Measurements from ENCODE around the gene SLC46A1.
"Not testable (repeated sequence)": the region's sequence is repeated elsewhere in the genome, so short reads cannot be mapped to it uniquely, and the experiment has no call there.

Gene SLC46A1

GRCh38 chr17:28433721-28434120 is 27.7 kb upstream of the SLC46A1 start:
- Histone ChIP-seq H3K4me1 (ENCODE audit: control insufficient read depth in 1 of 2, insufficient read depth in 1 of 2, low read depth in 1 of 2, low read length in 1 of 2) (no peaks in the 10 kb centered on the region), H3K27me3 (peaks cover 13% of the 10 kb centered on the region), H3K9me3 (no peaks in the 10 kb centered on the region), H3K27ac (no peak overlapping the region), H3K36me3 (no peaks in the 10 kb centered on the region), H3K4me3 (ENCODE audit: low read depth in 1 of 2, low read length in 1 of 2) (no peak overlapping the region)
- no peak for TF ChIP-seq CTCF (IDR thresholded peaks at IDR 0.05)

- not testable (repeated sequence) for H3K36me3 ChIP-seq; H3K4me1 ChIP-seq (ENCODE audit: control insufficient read depth in 1 of 2, insufficient read depth in 1 of 2, low read depth in 1 of 2, low read length in 1 of 2); H3K27ac ChIP-seq; H3K4me3 ChIP-seq (ENCODE audit: low read depth in 1 of 2, low read length in 1 of 2); H3K9me3 ChIP-seq
- H3K27me3 ChIP-seq: peaks cover 13% of the 10 kb centered on the region
Observed at GRCh38 chr17:28427982-28428381, 22.0 kb upstream of the SLC46A1 start.

GRCh38 chr17:28427371-28427770 is 21.4 kb upstream of the SLC46A1 start:
- no peaks in the 10 kb centered on the region for H3K4me1 ChIP-seq (ENCODE audit: control insufficient read depth in 1 of 2, insufficient read depth in 1 of 2, low read depth in 1 of 2, low read length in 1 of 2)
- H3K27me3 ChIP-seq: peaks cover 11% of the 10 kb centered on the region
- no peaks in the 10 kb centered on the region for H3K9me3 ChIP-seq
- H3K36me3 ChIP-seq: no peaks in the 10 kb centered on the region
- H3K4me3 ChIP-seq (ENCODE audit: low read depth in 1 of 2, low read length in 1 of 2): no peak overlapping the region
- no peak overlapping the region for H3K27ac ChIP-seq
- no peak for TF ChIP-seq CTCF (IDR thresholded peaks at IDR 0.05)

- Histone ChIP-seq H3K4me3 (ENCODE audit: low read depth in 1 of 2, low read length in 1 of 2) (no peak overlapping the region), H3K4me1 (ENCODE audit: control insufficient read depth in 1 of 2, insufficient read depth in 1 of 2, low read depth in 1 of 2, low read length in 1 of 2) (no peaks in the 10 kb centered on the region), H3K36me3 (no peaks in the 10 kb centered on the region), H3K27ac (no peak overlapping the region), H3K9me3 (no peaks in the 10 kb centered on the region), H3K27me3 (no peaks in the 10 kb centered on the region)
- no peak for TF ChIP-seq CTCF (IDR thresholded peaks at IDR 0.05)
Observed at GRCh38 chr17:28426081-28426519, 20.1 kb upstream of the SLC46A1 start.

- Histone ChIP-seq H3K9me3 (no peaks in the 10 kb centered on the region), H3K27ac (no peak overlapping the region), H3K4me1 (ENCODE audit: control insufficient read depth in 1 of 2, insufficient read depth in 1 of 2, low read depth in 1 of 2, low read length in 1 of 2) (no peaks in the 10 kb centered on the region), H3K36me3 (no peaks in the 10 kb centered on the region), H3K4me3 (ENCODE audit: low read depth in 1 of 2, low read length in 1 of 2) (no peak overlapping the region), H3K27me3 (no peaks in the 10 kb centered on the region)
- no peak for TF ChIP-seq CTCF (IDR thresholded peaks at IDR 0.05)
Observed at GRCh38 chr17:28425206-28425605, 19.2 kb upstream of the SLC46A1 start.

GRCh38 chr17:28421787-28422305 is 15.8 kb upstream of the SLC46A1 start:
- H3K4me1 ChIP-seq (ENCODE audit: control insufficient read depth in 1 of 2, insufficient read depth in 1 of 2, low read depth in 1 of 2, low read length in 1 of 2): no peaks in the 10 kb centered on the region
- no peak overlapping the region for H3K4me3 ChIP-seq (ENCODE audit: low read depth in 1 of 2, low read length in 1 of 2)
- no peak for TF ChIP-seq CTCF (IDR thresholded peaks at IDR 0.05)
- H3K27me3 ChIP-seq: no peaks in the 10 kb centered on the region
- no peaks in the 10 kb centered on the region for H3K9me3 ChIP-seq
- H3K36me3 ChIP-seq: no peaks in the 10 kb centered on the region
- no peak overlapping the region for H3K27ac ChIP-seq
